ENCODE data around the gene ARHGEF11. TPM values are rescaled to one million over a fixed set of nuclear protein-coding genes. Genes with fewer than 3 reads are reported as not detected.

The ARHGEF11 gene
- total RNA-seq, 1 experiment from 2014 or later: 31.5 TPM

GRCh38 chr1:157092831-157093230 is 47.3 kb upstream of the ARHGEF11 start:
- H3K4me1 ChIP-seq (replicated peaks; ENCODE audit: insufficient read depth): 0 out of 2 replicates have a peak, but pooled peaks cover 4% of the 10 kb centered on the region
- H2AFZ ChIP-seq: no peak overlapping the region
- no peak overlapping the region for H3K4me3 ChIP-seq
- no peaks in the 10 kb centered on the region for H3F3A ChIP-seq (ENCODE audit: insufficient read depth, low read depth)
- POLR2A ChIA-PET (ENCODE audit: unreplicated experiment): no interaction called here
- H3K4me2 ChIP-seq: no peak overlapping the region
- no peak overlapping the region for H3K27ac ChIP-seq
- no peaks in the 10 kb centered on the region for H3K9me3 ChIP-seq (ENCODE audit: insufficient read depth, low read depth)
- no peaks in the 10 kb centered on the region for H3K9me2 ChIP-seq (ENCODE audit: insufficient read depth)
- CTCF ChIA-PET: interaction anchor here (0.6 kb wide), 2 partner anchors 57 to 402 kb away, joined by 3 read pairs; no protein-coding TSS in a partner anchor
- TF ChIP-seq CTCF (conservative IDR thresholded peaks at IDR 0.05): no peak
- no peaks in the 10 kb centered on the region for H3K79me2 ChIP-seq (ENCODE audit: low read depth)
- intact Hi-C loops (cut with micrococcal nuclease; ENCODE audit: unreplicated experiment): loop anchor here (5.0 kb wide), 1 partner anchor 591 kb away; the partner anchor contains the start of gene MEF2D
- no peaks in the 10 kb centered on the region for H4K20me1 ChIP-seq (ENCODE audit: insufficient read depth)
- H3K27me3 ChIP-seq (ENCODE audit: insufficient read depth, low read depth): no peaks in the 10 kb centered on the region
- no peak for DNase-seq
- H3K36me3 ChIP-seq (ENCODE audit: low read depth): no peaks in the 10 kb centered on the region
- no TSS peak for BruUV-seq (replicated peaks)

- DNase-seq: no peak
- intact Hi-C loops (cut with micrococcal nuclease; ENCODE audit: unreplicated experiment): loop anchor here (5.0 kb wide), 1 partner anchor 589 kb away; the partner anchor contains the start of gene MEF2D
- Histone ChIP-seq H3K27ac (no peak overlapping the region), H3K9me3 (ENCODE audit: insufficient read depth, low read depth) (no peaks in the 10 kb centered on the region), H4K20me1 (ENCODE audit: insufficient read depth) (no peaks in the 10 kb centered on the region), H3K4me2 (no peak overlapping the region), H3K27me3 (ENCODE audit: insufficient read depth, low read depth) (no peaks in the 10 kb centered on the region), H3F3A (ENCODE audit: insufficient read depth, low read depth) (no peaks in the 10 kb centered on the region), H3K79me2 (ENCODE audit: low read depth) (no peaks in the 10 kb centered on the region), H2AFZ (no peak overlapping the region), H3K4me1 (replicated peaks; ENCODE audit: insufficient read depth) (0 out of 2 replicates have a peak, but pooled peaks cover 7% of the 10 kb centered on the region), H3K4me3 (no peak overlapping the region), H3K9me2 (ENCODE audit: insufficient read depth) (no peaks in the 10 kb centered on the region), H3K36me3 (ENCODE audit: low read depth) (no peaks in the 10 kb centered on the region)
- TF ChIP-seq EZH2 (IDR thresholded peaks at IDR 0.05; ENCODE audit: low read depth): no peak
- TF ChIP-seq CTCF (conservative IDR thresholded peaks at IDR 0.05): no peak
- no TSS peak for BruUV-seq (replicated peaks)
- ChIA-PET POLR2A (ENCODE audit: unreplicated experiment) (no interaction called here), CTCF (no interaction called here)
These were observed 46.2 kb upstream of the ARHGEF11 start for GRCh38 chr1:157091668-157092273.

GRCh38 chr1:157091186-157091585 is 45.6 kb upstream of the ARHGEF11 start:
- ChIA-PET POLR2A (ENCODE audit: unreplicated experiment) (no interaction called here), CTCF (interaction anchor here (1.6 kb wide), 1 partner anchor 65 kb away, joined by 60 read pairs; no protein-coding TSS in a partner anchor)
- Histone ChIP-seq H3F3A (ENCODE audit: insufficient read depth, low read depth) (no peaks in the 10 kb centered on the region; the same call in 1 of the 2 replicates), H3K79me2 (ENCODE audit: low read depth) (no peaks in the 10 kb centered on the region), H3K27me3 (ENCODE audit: insufficient read depth, low read depth) (no peaks in the 10 kb centered on the region), H3K4me3 (no peak overlapping the region), H3K4me1 (replicated peaks; ENCODE audit: insufficient read depth) (peaks cover 13% of the 10 kb centered on the region), H3K36me3 (ENCODE audit: low read depth) (no peaks in the 10 kb centered on the region), H4K20me1 (ENCODE audit: insufficient read depth) (no peaks in the 10 kb centered on the region), H3K4me2 (no peak overlapping the region), H2AFZ (no peak overlapping the region), H3K27ac (no peak overlapping the region), H3K9me3 (ENCODE audit: insufficient read depth, low read depth) (no peaks in the 10 kb centered on the region), H3K9me2 (ENCODE audit: insufficient read depth) (no peaks in the 10 kb centered on the region)
- TF ChIP-seq CTCF (conservative IDR thresholded peaks at IDR 0.05) (no peak), EZH2 (IDR thresholded peaks at IDR 0.05; ENCODE audit: low read depth) (no peak)
- intact Hi-C loops (cut with micrococcal nuclease; ENCODE audit: unreplicated experiment): loop anchor here (5.0 kb wide), 1 partner anchor 589 kb away; the partner anchor contains the start of gene MEF2D
- BruUV-seq (replicated peaks): no TSS peak
- no peak for DNase-seq
